ENCODE data around the gene RAPGEF5. TPM values are rescaled to one million over a fixed set of nuclear protein-coding genes. Genes with fewer than 3 reads are reported as not detected.

Gene RAPGEF5
- total and polyA plus RNA-seq, 10 of the 15 experiments (the other 5 are each of a cell fraction or from before 2014, with no cell fraction given): 0.38 to 4.0 (median 1.6) TPM; not detected in 1

- no peak overlapping the region for H3K4me3 ChIP-seq
- CTCF ChIA-PET: interaction anchor here (1.2 kb wide), 1 partner anchor 12 kb away, joined by 3 read pairs; no protein-coding TSS in a partner anchor
Observed at GRCh38 chr7:22377703-22378102, 20.7 kb upstream of the RAPGEF5 start.

GRCh38 chr7:22375359-22376048 lies 18.6 kb upstream of the RAPGEF5 start:
- RAD21 ChIA-PET (ENCODE audit: unreplicated experiment): interaction anchor here (0.6 to 0.9 kb wide), 2 partner anchors 26 to 29 kb away, joined by 3 read pairs; no protein-coding TSS in a partner anchor
- SMC1A ChIA-PET (ENCODE audit: uncharacterized antibody, unreplicated experiment): interaction anchor here (0.9 to 2.1 kb wide), 4 partner anchors 10 to 72 kb away, joined by 3 to 5 read pairs (median 3); no protein-coding TSS in a partner anchor
- Histone ChIP-seq H3K4me3 (no peak overlapping the region), H3K27me3 (replicated peaks in 1 of 2; ENCODE audit: control insufficient read depth in 2 of 2, insufficient read depth in 2 of 2, low read length in 1 of 2) (no peaks in the 10 kb centered on the region; a peak in 1 of 4 replicates), H3K9ac (ENCODE audit: control insufficient read depth, insufficient read depth, low read length) (no peak overlapping the region), H3K9me3 (replicated peaks; ENCODE audit: control insufficient read depth, insufficient read depth, low read length) (no peaks in the 10 kb centered on the region; the same call in 2 of the 3 replicates), H3K4me1 (ENCODE audit: control insufficient read depth, insufficient read depth, low read length) (peaks cover 11% of the 10 kb centered on the region; the same call in 1 of the 2 replicates), H3K36me3 (ENCODE audit: control insufficient read depth in 2 of 2, insufficient read depth in 2 of 2, low read length in 1 of 2) (no peaks in the 10 kb centered on the region), H3K27ac (ENCODE audit: control insufficient read depth, insufficient read depth) (no peak overlapping the region), H3K79me2 (ENCODE audit: control insufficient read depth, insufficient read depth, low read length) (no peaks in the 10 kb centered on the region), H2AFZ (ENCODE audit: control insufficient read depth, low read depth, low read length) (no peak overlapping the region), H3K4me2 (ENCODE audit: control insufficient read depth, insufficient read depth) (no peak overlapping the region), H4K20me1 (ENCODE audit: control insufficient read depth, insufficient read depth) (no peaks in the 10 kb centered on the region)
- POLR2A ChIA-PET: no interaction called here
- in situ Hi-C loops (cut with MboI): no loop called here
- CTCF ChIA-PET: no interaction called here
- no TSS peak for BruUV-seq (replicated peaks)
- WGBS (ENCODE audit: insufficient coverage, insufficient replicate concordance, low lambda C conversion rate, missing lambda C conversion rate): 22% methylated on average over 2 of the region's 2 CpGs
- FAIRE-seq: no peak
- ATAC-seq: no peak
- intact Hi-C loops (cut with micrococcal nuclease; ENCODE audit: unreplicated experiment): no loop called here
- DNase-seq (ENCODE audit: low read depth, low spot score): no peak
- TF ChIP-seq FOS (IDR thresholded peaks at IDR 0.05; ENCODE audit: borderline replicate concordance, extremely low read depth, insufficient read length) (no peak), HDAC6 (IDR thresholded peaks at IDR 0.05; ENCODE audit: unreplicated experiment) (no peak), IRF4 (IDR thresholded peaks at IDR 0.05; ENCODE audit: low read depth, low read length) (no peak), CBX3 (IDR thresholded peaks at IDR 0.05; ENCODE audit: borderline replicate concordance, low read depth) (no peak), MEF2B (IDR thresholded peaks at IDR 0.05; ENCODE audit: partially characterized antibody, poor library complexity, severe bottlenecking) (no peak), CEBPB (IDR thresholded peaks at IDR 0.05; ENCODE audit: borderline replicate concordance in 1 of 2, low read depth in 2 of 2, low read length in 2 of 2) (no peak), E2F8 (IDR thresholded peaks at IDR 0.05; ENCODE audit: low read depth, partially characterized antibody) (no peak), MYB (IDR thresholded peaks at IDR 0.05; ENCODE audit: borderline replicate concordance, low read depth, low read length) (no peak)

More at GRCh38 chr7:22377703-22378102, 20.7 kb upstream of the RAPGEF5 start:
- 19% methylated on average over 2 of the region's 2 CpGs for WGBS (ENCODE audit: insufficient coverage, insufficient replicate concordance, low lambda C conversion rate, missing lambda C conversion rate)
- Histone ChIP-seq H4K20me1 (ENCODE audit: control insufficient read depth, insufficient read depth) (no peaks in the 10 kb centered on the region), H3K27me3 (replicated peaks in 1 of 2; ENCODE audit: control insufficient read depth in 2 of 2, insufficient read depth in 2 of 2, low read length in 1 of 2) (no peaks in the 10 kb centered on the region; a peak in 1 of 4 replicates), H3K36me3 (ENCODE audit: control insufficient read depth in 2 of 2, insufficient read depth in 2 of 2, low read length in 1 of 2) (no peaks in the 10 kb centered on the region), H3K9ac (ENCODE audit: control insufficient read depth, insufficient read depth, low read length) (no peak overlapping the region), H3K4me1 (ENCODE audit: control insufficient read depth, insufficient read depth, low read length) (peaks cover 11% of the 10 kb centered on the region; the same call in 1 of the 2 replicates), H3K9me3 (replicated peaks; ENCODE audit: control insufficient read depth, insufficient read depth, low read length) (no peaks in the 10 kb centered on the region; the same call in 2 of the 3 replicates), H3K27ac (ENCODE audit: control insufficient read depth, insufficient read depth) (no peak overlapping the region), H2AFZ (ENCODE audit: control insufficient read depth, low read depth, low read length) (peak overlapping the region; percentile 6; the same call in 1 of the 2 replicates), H3K4me2 (ENCODE audit: control insufficient read depth, insufficient read depth) (no peak overlapping the region), H3K79me2 (ENCODE audit: control insufficient read depth, insufficient read depth, low read length) (no peaks in the 10 kb centered on the region)
- TF ChIP-seq CHD1 (IDR thresholded peaks at IDR 0.05; ENCODE audit: low read depth, low read length) (no peak), RELA (IDR thresholded peaks at IDR 0.05; ENCODE audit: borderline replicate concordance, partially characterized antibody) (no peak), RCOR1 (conservative IDR thresholded peaks at IDR 0.05; ENCODE audit: low read depth, low read length) (no peak)
- no peak for ATAC-seq
- RAD21 ChIA-PET (ENCODE audit: unreplicated experiment): no interaction called here
- intact Hi-C loops (cut with micrococcal nuclease; ENCODE audit: unreplicated experiment): no loop called here
- BruUV-seq (replicated peaks): no TSS peak
- in situ Hi-C loops (cut with MboI): no loop called here
- no peak for DNase-seq (ENCODE audit: low read depth, low spot score)
- POLR2A ChIA-PET: no interaction called here
- SMC1A ChIA-PET (ENCODE audit: uncharacterized antibody, unreplicated experiment): interaction anchor here (1.0 kb wide), 1 partner anchor 27 kb away, joined by 3 read pairs; no protein-coding TSS in a partner anchor
- no peak for FAIRE-seq

All from GM12878 (cell line).